Breast epithelium (tissue), 3 donors: ENCODE measurements around the gene TMEFF2.

Experiments used
- CTCF ChIP-seq, 3 donors: fragments of 450-650 bp; IDR thresholded peaks; one replicate each; pipeline ENCODE4 v1.5.1; 2016 to 2017; ENCODE audit warnings: antibody characterized with exemption in 3 of 3, mild to moderate bottlenecking in 3 of 3, moderate library complexity in 3 of 3
- POLR2A ChIP-seq: fragments of 450-650 bp; IDR thresholded peaks from one replicate; pipeline ENCODE4 v1.6.1; 2016; ENCODE audit warnings: antibody characterized with exemption, mild to moderate bottlenecking, moderate library complexity

- TF ChIP-seq CTCF (IDR thresholded peaks at IDR 0.05) (no peak), POLR2A (no peak)
Measured at GRCh38 chr2:192196421-192197194, 1.9 kb upstream of the TMEFF2 start.
